Kasumi-1 (cell line): Measurements from ENCODE around the gene SIL1.

ENCODE experiments used
- DNase-seq, 2 experiments: peaks; one replicate each; lab custom pipeline; 2025; lab: John Stamatoyannopoulos, UW

SIL1 gene

GRCh38 chr5:138955671-138956295 lies 242.4 kb downstream of the SIL1 start:
- DNase-seq = no peak

- no peak for DNase-seq
Observed at GRCh38 chr5:138955013-138955660, 243.0 kb downstream of the SIL1 start.

GRCh38 chr5:138954257-138955012 lies 243.7 kb downstream of the SIL1 start:
- no peak for DNase-seq

GRCh38 chr5:138953387-138954256 lies 244.5 kb downstream of the SIL1 start:
- DNase-seq = peak; percentile 93 to 94

- no peak for DNase-seq
Observed at GRCh38 chr5:138952962-138953361, 245.2 kb downstream of the SIL1 start.

GRCh38 chr5:138951986-138952735 lies 246.0 kb downstream of the SIL1 start:
- no peak for DNase-seq

GRCh38 chr5:138951091-138951985 lies 246.8 kb downstream of the SIL1 start:
- no peak for DNase-seq

GRCh38 chr5:138950421-138951031 lies 247.6 kb downstream of the SIL1 start:
- no peak for DNase-seq

- DNase-seq = no peak
Observed at GRCh38 chr5:138949988-138950387, 248.2 kb downstream of the SIL1 start.

- no peak for DNase-seq
Observed at GRCh38 chr5:138949223-138949574, 249.0 kb downstream of the SIL1 start.

- no peak for DNase-seq
Observed at GRCh38 chr5:138948471-138949222, 249.5 kb downstream of the SIL1 start.

GRCh38 chr5:138947780-138948179 lies 250.4 kb downstream of the SIL1 start:
- no peak for DNase-seq

GRCh38 chr5:138946831-138947560 lies 251.2 kb downstream of the SIL1 start:
- DNase-seq = no peak

- DNase-seq = no peak
Observed at GRCh38 chr5:138946241-138946623, 251.9 kb downstream of the SIL1 start.

- DNase-seq = no peak
Observed at GRCh38 chr5:138945421-138946240, 252.5 kb downstream of the SIL1 start.

- DNase-seq = no peak
Observed at GRCh38 chr5:138944527-138945322, 253.4 kb downstream of the SIL1 start.

- DNase-seq = no peak
Observed at GRCh38 chr5:138943599-138944173, 254.5 kb downstream of the SIL1 start.
